HEK293 (cell line): ENCODE results near the gene HNRNPUL2.

Source experiments
- ATF2 ChIP-seq: fragments of 450-650 bp; formaldehyde crosslinking; IDR thresholded peaks from 2 replicates; pipeline ENCODE4 v1.5.1; 2016; ENCODE audit warnings: missing biosample characterization, missing genetic modification characterization, low read depth
- HOXD13 ChIP-seq: sonication (generic); formaldehyde crosslinking; IDR thresholded peaks from 2 replicates; pipeline ENCODE4 v1.8.0; 2022; ENCODE audit warnings: missing genetic modification reagents, borderline replicate concordance
- INSM2 ChIP-seq: fragments of 450-650 bp; formaldehyde crosslinking; IDR thresholded peaks from 2 replicates; pipeline ENCODE4 v1.5.1; 2016; ENCODE audit warnings: missing biosample characterization, missing genetic modification characterization
- SETDB1 ChIP-seq: IDR thresholded peaks from one replicate; pipeline ENCODE4 v1.6.1; 2017; ENCODE audit warnings: mild to moderate bottlenecking, low read length, moderate library complexity, mixed read lengths; ENCODE audit not compliant: insufficient read length
- ZNF10 ChIP-seq: fragments of 450-650 bp; formaldehyde crosslinking; IDR thresholded peaks from 2 replicates; pipeline ENCODE4 v1.5.1; 2017; ENCODE audit warnings: missing biosample characterization, missing genetic modification characterization
- ZNF146 ChIP-seq: fragments of 450-650 bp; formaldehyde crosslinking; IDR thresholded peaks from 2 replicates; pipeline ENCODE4 v1.5.1; 2016; ENCODE audit warnings: missing biosample characterization, missing genetic modification characterization
- ZNF169 ChIP-seq: fragments of 450-650 bp; formaldehyde crosslinking; IDR thresholded peaks from 2 replicates; pipeline ENCODE4 v1.5.1; 2016; ENCODE audit warnings: missing biosample characterization, missing genetic modification characterization
- ZNF184 ChIP-seq: fragments of 450-650 bp; IDR thresholded peaks from 2 replicates; pipeline ENCODE4 v1.5.1; 2018; ENCODE audit warnings: missing biosample characterization, mild to moderate bottlenecking, missing genetic modification characterization
- ZNF248 ChIP-seq: fragments of 450-650 bp; formaldehyde crosslinking; IDR thresholded peaks from 2 replicates; pipeline ENCODE4 v1.5.1; 2017; ENCODE audit warnings: missing biosample characterization, missing genetic modification characterization
- ZNF266 ChIP-seq: fragments of 450-650 bp; formaldehyde crosslinking; IDR thresholded peaks from 2 replicates; pipeline ENCODE4 v1.5.1; 2016; ENCODE audit warnings: missing biosample characterization, missing genetic modification characterization, low read depth
- ZNF302 ChIP-seq: fragments of 450-650 bp; formaldehyde crosslinking; IDR thresholded peaks from 2 replicates; pipeline ENCODE4 v1.5.1; 2016; ENCODE audit warnings: missing biosample characterization, missing genetic modification characterization, low read depth
- ZNF311 ChIP-seq: fragments of 450-650 bp; formaldehyde crosslinking; IDR thresholded peaks from 2 replicates; pipeline ENCODE4 v1.5.1; 2017; ENCODE audit warnings: missing biosample characterization, missing genetic modification characterization, borderline replicate concordance
- ZNF341 ChIP-seq: fragments of 450-650 bp; formaldehyde crosslinking; IDR thresholded peaks from 2 replicates; pipeline ENCODE4; 2016; ENCODE audit warnings: low read depth, missing biosample characterization, missing genetic modification characterization
- ZNF350 ChIP-seq: fragments of 450-650 bp; formaldehyde crosslinking; IDR thresholded peaks from 2 replicates; pipeline ENCODE4 v1.5.0; 2017; ENCODE audit warnings: missing biosample characterization, mild to moderate bottlenecking, missing genetic modification characterization
- ZNF391 ChIP-seq: fragments of 450-650 bp; formaldehyde crosslinking; IDR thresholded peaks from 2 replicates; pipeline ENCODE4 v1.5.1; 2016; ENCODE audit warnings: low read depth, missing biosample characterization, missing genetic modification characterization, borderline replicate concordance
- ZNF423 ChIP-seq: fragments of 450-650 bp; formaldehyde crosslinking; IDR thresholded peaks from 2 replicates; pipeline ENCODE4 v1.5.1; 2016; ENCODE audit warnings: missing biosample characterization, missing genetic modification characterization
- ZNF548 ChIP-seq: fragments of 450-650 bp; formaldehyde crosslinking; IDR thresholded peaks from 2 replicates; pipeline ENCODE4 v1.5.1; 2016; ENCODE audit warnings: missing biosample characterization, missing genetic modification characterization
- ZNF555 ChIP-seq: fragments of 450-650 bp; formaldehyde crosslinking; conservative IDR thresholded peaks from 2 replicates; pipeline ENCODE4 v1.5.1; 2017; ENCODE audit warnings: missing biosample characterization, mild to moderate bottlenecking, missing genetic modification characterization, inconsistent platforms
- ZNF600 ChIP-seq: fragments of 450-650 bp; formaldehyde crosslinking; IDR thresholded peaks from 2 replicates; pipeline ENCODE4 v1.5.1; 2016; ENCODE audit warnings: missing biosample characterization, missing genetic modification characterization
- ZNF707 ChIP-seq: fragments of 450-650 bp; formaldehyde crosslinking; IDR thresholded peaks from 2 replicates; pipeline ENCODE4 v1.5.1; 2016; ENCODE audit warnings: missing biosample characterization, missing genetic modification characterization
- ZNF830 ChIP-seq: fragments of 450-650 bp; IDR thresholded peaks from 2 replicates; pipeline ENCODE4 v1.5.0; 2018; ENCODE audit warnings: missing biosample characterization, missing genetic modification characterization, low read depth, mild to moderate bottlenecking, moderate library complexity
- ZSCAN23 ChIP-seq: fragments of 450-650 bp; formaldehyde crosslinking; IDR thresholded peaks from 2 replicates; pipeline ENCODE4 v1.5.1; 2016; ENCODE audit warnings: missing biosample characterization, missing genetic modification characterization
- TF ChIP-seq, protein P1 (sequence below): fragments of 450-650 bp; formaldehyde crosslinking; IDR thresholded peaks from 2 replicates; pipeline ENCODE4 v1.5.1; 2016; ENCODE audit warnings: missing biosample characterization, missing genetic modification characterization, low read depth
- TF ChIP-seq, protein P2 (sequence below): fragments of 450-650 bp; formaldehyde crosslinking; IDR thresholded peaks from 2 replicates; pipeline ENCODE4 v1.5.1; 2017; ENCODE audit warnings: missing biosample characterization, missing genetic modification characterization
- TF ChIP-seq, protein P3 (sequence below): fragments of 450-650 bp; formaldehyde crosslinking; IDR thresholded peaks from 2 replicates; pipeline ENCODE4 v1.5.1; 2016; ENCODE audit warnings: missing biosample characterization, missing genetic modification characterization
- TF ChIP-seq, protein P4 (sequence below): fragments of 450-650 bp; formaldehyde crosslinking; IDR thresholded peaks from 2 replicates; pipeline ENCODE4 v1.5.1; 2017; ENCODE audit warnings: missing biosample characterization, missing genetic modification characterization
- TF ChIP-seq, protein P5 (sequence below): fragments of 450-650 bp; formaldehyde crosslinking; IDR thresholded peaks from 2 replicates; pipeline ENCODE4 v1.5.1; 2016; ENCODE audit warnings: missing biosample characterization, missing genetic modification characterization

Gene HNRNPUL2

DNA sequence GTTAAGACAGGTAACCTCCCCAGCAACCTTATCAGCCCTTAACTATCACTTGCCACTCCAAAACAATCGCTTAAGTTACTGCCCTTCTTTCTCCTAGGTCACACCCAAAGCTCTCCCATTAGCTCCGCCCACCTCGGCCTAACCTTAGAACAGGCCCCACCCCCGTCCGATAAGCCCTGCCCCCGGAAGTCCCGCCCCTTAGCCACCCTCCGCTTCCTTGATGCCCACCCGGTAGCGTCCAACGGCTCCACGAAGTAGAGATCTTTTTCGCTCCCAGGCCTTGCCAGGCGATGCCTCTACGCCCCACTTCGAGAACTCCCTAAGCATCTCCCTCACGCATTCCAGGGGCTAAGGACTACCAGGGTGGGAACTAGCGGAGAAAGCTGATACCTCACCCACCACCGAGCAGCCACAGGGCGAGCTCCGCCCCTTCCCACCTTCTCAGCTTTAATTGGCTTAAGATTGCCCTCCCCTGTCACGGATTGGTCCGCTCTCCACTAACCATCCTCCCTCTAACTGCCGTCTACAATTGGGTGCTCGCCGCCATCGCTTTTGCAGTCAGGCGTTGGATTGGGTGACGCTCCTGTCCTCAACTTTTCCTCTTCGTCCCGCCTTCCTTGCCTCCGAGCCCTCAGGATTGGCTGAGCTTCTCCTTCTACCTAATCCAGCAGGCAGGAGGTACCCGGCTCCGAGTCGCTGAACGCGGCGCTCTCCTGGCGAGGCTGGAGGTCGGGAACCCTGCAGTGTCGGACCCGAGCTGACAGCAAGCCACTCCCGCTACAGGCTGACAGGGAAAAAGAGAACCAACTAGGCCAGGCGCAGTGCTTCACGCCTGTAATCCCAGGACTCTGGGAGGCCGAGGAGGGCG, 26.7 kb upstream of the HNRNPUL2 start, which contains the start of gene ZBTB3 (continued):
- TF ChIP-seq, protein P1, sequence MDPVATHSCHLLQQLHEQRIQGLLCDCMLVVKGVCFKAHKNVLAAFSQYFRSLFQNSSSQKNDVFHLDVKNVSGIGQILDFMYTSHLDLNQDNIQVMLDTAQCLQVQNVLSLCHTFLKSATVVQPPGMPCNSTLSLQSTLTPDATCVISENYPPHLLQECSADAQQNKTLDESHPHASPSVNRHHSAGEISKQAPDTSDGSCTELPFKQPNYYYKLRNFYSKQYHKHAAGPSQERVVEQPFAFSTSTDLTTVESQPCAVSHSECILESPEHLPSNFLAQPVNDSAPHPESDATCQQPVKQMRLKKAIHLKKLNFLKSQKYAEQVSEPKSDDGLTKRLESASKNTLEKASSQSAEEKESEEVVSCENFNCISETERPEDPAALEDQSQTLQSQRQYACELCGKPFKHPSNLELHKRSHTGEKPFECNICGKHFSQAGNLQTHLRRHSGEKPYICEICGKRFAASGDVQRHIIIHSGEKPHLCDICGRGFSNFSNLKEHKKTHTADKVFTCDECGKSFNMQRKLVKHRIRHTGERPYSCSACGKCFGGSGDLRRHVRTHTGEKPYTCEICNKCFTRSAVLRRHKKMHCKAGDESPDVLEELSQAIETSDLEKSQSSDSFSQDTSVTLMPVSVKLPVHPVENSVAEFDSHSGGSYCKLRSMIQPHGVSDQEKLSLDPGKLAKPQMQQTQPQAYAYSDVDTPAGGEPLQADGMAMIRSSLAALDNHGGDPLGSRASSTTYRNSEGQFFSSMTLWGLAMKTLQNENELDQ (tag by site-specific recombination), result no peak
- no peak for TF ChIP-seq ZNF184 (tag by site-specific recombination)
- no peak for TF ChIP-seq ZNF548 (tag by site-specific recombination)
- TF ChIP-seq ZNF423 (tag by site-specific recombination), result no peak
- TF ChIP-seq, protein P2, sequence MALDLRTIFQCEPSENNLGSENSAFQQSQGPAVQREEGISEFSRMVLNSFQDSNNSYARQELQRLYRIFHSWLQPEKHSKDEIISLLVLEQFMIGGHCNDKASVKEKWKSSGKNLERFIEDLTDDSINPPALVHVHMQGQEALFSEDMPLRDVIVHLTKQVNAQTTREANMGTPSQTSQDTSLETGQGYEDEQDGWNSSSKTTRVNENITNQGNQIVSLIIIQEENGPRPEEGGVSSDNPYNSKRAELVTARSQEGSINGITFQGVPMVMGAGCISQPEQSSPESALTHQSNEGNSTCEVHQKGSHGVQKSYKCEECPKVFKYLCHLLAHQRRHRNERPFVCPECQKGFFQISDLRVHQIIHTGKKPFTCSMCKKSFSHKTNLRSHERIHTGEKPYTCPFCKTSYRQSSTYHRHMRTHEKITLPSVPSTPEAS, result no peak
- no peak for TF ChIP-seq ZNF146 (tag by site-specific recombination)
- TF ChIP-seq ZNF600 (tag by site-specific recombination), result peak; percentile 61
- TF ChIP-seq ZNF350 (tag by site-specific recombination), result no peak
- TF ChIP-seq ZNF169, result no peak
- TF ChIP-seq ZNF707 (tag by site-specific recombination), result no peak
- no peak for TF ChIP-seq ATF2 (tag by site-specific recombination)
- no peak for TF ChIP-seq ZNF10 (tag by site-specific recombination)
- TF ChIP-seq ZNF248 (tag by site-specific recombination), result no peak
- TF ChIP-seq ZNF311 (tag by site-specific recombination), result no peak
- TF ChIP-seq, protein P3, sequence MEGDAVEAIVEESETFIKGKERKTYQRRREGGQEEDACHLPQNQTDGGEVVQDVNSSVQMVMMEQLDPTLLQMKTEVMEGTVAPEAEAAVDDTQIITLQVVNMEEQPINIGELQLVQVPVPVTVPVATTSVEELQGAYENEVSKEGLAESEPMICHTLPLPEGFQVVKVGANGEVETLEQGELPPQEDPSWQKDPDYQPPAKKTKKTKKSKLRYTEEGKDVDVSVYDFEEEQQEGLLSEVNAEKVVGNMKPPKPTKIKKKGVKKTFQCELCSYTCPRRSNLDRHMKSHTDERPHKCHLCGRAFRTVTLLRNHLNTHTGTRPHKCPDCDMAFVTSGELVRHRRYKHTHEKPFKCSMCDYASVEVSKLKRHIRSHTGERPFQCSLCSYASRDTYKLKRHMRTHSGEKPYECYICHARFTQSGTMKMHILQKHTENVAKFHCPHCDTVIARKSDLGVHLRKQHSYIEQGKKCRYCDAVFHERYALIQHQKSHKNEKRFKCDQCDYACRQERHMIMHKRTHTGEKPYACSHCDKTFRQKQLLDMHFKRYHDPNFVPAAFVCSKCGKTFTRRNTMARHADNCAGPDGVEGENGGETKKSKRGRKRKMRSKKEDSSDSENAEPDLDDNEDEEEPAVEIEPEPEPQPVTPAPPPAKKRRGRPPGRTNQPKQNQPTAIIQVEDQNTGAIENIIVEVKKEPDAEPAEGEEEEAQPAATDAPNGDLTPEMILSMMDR (tag by site-specific recombination), result no peak
- no peak for TF ChIP-seq INSM2 (tag by site-specific recombination)
- TF ChIP-seq, protein P4, sequence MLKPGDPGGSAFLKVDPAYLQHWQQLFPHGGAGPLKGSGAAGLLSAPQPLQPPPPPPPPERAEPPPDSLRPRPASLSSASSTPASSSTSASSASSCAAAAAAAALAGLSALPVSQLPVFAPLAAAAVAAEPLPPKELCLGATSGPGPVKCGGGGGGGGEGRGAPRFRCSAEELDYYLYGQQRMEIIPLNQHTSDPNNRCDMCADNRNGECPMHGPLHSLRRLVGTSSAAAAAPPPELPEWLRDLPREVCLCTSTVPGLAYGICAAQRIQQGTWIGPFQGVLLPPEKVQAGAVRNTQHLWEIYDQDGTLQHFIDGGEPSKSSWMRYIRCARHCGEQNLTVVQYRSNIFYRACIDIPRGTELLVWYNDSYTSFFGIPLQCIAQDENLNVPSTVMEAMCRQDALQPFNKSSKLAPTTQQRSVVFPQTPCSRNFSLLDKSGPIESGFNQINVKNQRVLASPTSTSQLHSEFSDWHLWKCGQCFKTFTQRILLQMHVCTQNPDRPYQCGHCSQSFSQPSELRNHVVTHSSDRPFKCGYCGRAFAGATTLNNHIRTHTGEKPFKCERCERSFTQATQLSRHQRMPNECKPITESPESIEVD (tag by site-specific recombination), result no peak
- TF ChIP-seq SETDB1, result no peak
- no peak for TF ChIP-seq HOXD13 (CRISPR knock-in tag)
- TF ChIP-seq ZNF830 (tag by site-specific recombination), result no peak
- TF ChIP-seq, protein P5, sequence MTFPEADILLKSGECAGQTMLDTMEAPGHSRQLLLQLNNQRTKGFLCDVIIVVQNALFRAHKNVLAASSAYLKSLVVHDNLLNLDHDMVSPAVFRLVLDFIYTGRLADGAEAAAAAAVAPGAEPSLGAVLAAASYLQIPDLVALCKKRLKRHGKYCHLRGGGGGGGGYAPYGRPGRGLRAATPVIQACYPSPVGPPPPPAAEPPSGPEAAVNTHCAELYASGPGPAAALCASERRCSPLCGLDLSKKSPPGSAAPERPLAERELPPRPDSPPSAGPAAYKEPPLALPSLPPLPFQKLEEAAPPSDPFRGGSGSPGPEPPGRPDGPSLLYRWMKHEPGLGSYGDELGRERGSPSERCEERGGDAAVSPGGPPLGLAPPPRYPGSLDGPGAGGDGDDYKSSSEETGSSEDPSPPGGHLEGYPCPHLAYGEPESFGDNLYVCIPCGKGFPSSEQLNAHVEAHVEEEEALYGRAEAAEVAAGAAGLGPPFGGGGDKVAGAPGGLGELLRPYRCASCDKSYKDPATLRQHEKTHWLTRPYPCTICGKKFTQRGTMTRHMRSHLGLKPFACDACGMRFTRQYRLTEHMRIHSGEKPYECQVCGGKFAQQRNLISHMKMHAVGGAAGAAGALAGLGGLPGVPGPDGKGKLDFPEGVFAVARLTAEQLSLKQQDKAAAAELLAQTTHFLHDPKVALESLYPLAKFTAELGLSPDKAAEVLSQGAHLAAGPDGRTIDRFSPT, result peak; percentile 72
- peak; percentile 70 for TF ChIP-seq ZNF341 (tag by site-specific recombination)
- TF ChIP-seq ZNF391 (tag by site-specific recombination), result no peak
- TF ChIP-seq ZSCAN23, result no peak
- TF ChIP-seq ZNF266 (tag by site-specific recombination), result no peak
- no peak for TF ChIP-seq ZNF555 (tag by site-specific recombination)
- no peak for TF ChIP-seq ZNF302 (tag by site-specific recombination)
